Caco-2 (cell line): ENCODE measurements around the gene PGLYRP3. TPM values are rescaled to one million over a fixed set of nuclear protein-coding genes. Genes with fewer than 3 reads are reported as not detected.

Experiments
- BruUV-seq: library from RNA; stranded (reverse); fragments of 400-500 nt; replicated peaks from 2 replicates; lab custom pipeline; 2021; lab: Mats Ljungman, UMichigan
- CTCF ChIA-PET: fragments of 300-600 bp; sonication (Branson Sonifier 250); formaldehyde crosslinking; loops from one replicate; lab custom pipeline; 2022; ENCODE audit warnings: antibody characterized with exemption; lab: Charles Lee
- POLR2A ChIA-PET: fragments of 300-600 bp; sonication (Branson Sonifier 250); formaldehyde crosslinking; loops from one replicate; lab custom pipeline; 2022; ENCODE audit warnings: antibody characterized with exemption; lab: Charles Lee
- DNase-seq, 2 experiments: peaks; one replicate each; pipeline versions ENCODE4 v3.0.0 to v3.0.0-alpha.2; 2020 to 2022
- H3K27me3 ChIP-seq: replicated peaks from 2 replicates; pipeline ENCODE4 v1.6.0; 2011; ENCODE audit warnings: low read length; ENCODE audit not compliant: control insufficient read depth, insufficient read depth
- H3K36me3 ChIP-seq: 2 replicates; pipeline ENCODE4 v1.5.1; 2011; ENCODE audit warnings: low read length; ENCODE audit not compliant: control insufficient read depth, insufficient read depth
- H3K4me1 ChIP-seq: fragments of 250-450 bp; sonication (Bioruptor Pico); 2 replicates; pipeline ENCODE4 v1.5.1; 2020; ENCODE audit warnings: mild to moderate bottlenecking
- H3K4me3 ChIP-seq: 2 replicates; pipeline ENCODE4 v1.5.1; 2011; ENCODE audit warnings: low read depth, mild to moderate bottlenecking, control low read depth, low read length
- H3K9me3 ChIP-seq: fragments of 250-450 bp; sonication (Bioruptor Pico); 2 replicates; pipeline ENCODE4 v1.5.1; 2020; ENCODE audit warnings: mild to moderate bottlenecking, moderate library complexity
- H3K27ac Mint-ChIP-seq: one replicate; pipeline ENCODE4 v1.8.0; 2022; ENCODE audit warnings: mixed read lengths; ENCODE audit not compliant: unreplicated experiment
- H3K27me3 Mint-ChIP-seq: one replicate; pipeline ENCODE4 v1.8.0; 2022; ENCODE audit warnings: mixed read lengths; ENCODE audit not compliant: insufficient read depth, unreplicated experiment
- H3K36me3 Mint-ChIP-seq: one replicate; pipeline ENCODE4 v1.8.0; 2022; ENCODE audit warnings: mild to moderate bottlenecking, mixed read lengths; ENCODE audit not compliant: insufficient read depth, unreplicated experiment
- H3K4me1 Mint-ChIP-seq: one replicate; pipeline ENCODE4 v1.8.0; 2022; ENCODE audit warnings: low read depth, mixed read lengths; ENCODE audit not compliant: unreplicated experiment
- H3K4me3 Mint-ChIP-seq: one replicate; pipeline ENCODE4 v1.8.0; 2022; ENCODE audit warnings: mild to moderate bottlenecking, moderate library complexity, mixed read lengths; ENCODE audit not compliant: unreplicated experiment
- H3K9me3 Mint-ChIP-seq: one replicate; pipeline ENCODE4 v1.8.0; 2022; ENCODE audit warnings: mixed read lengths; ENCODE audit not compliant: unreplicated experiment
- intact Hi-C: fragments of 100-400 bp; cut with micrococcal nuclease; formaldehyde crosslinking; loops from one replicate; pipeline ENCODE4 v1.10.0; 2022; ENCODE audit not compliant: unreplicated experiment
- total RNA-seq: library from RNA; stranded (reverse); gene quantifications from 2 replicates; pipeline ENCODE4 v1.2.3, GENCODE V29; 2022
- TF ChIP-seq, protein P1 (sequence below), 2 experiments: fragments of 200-600 bp in 1 of 2; IDR thresholded peaks; 1 replicate in 1 of 2; 2 replicates in 1 of 2; pipeline versions ENCODE4 v1.5.1 to v1.8.0; 2011 to 2022; ENCODE audit warnings: antibody characterized with exemption in 1 of 2, control low read depth in 1 of 2, inconsistent platforms in 1 of 2, low read depth in 1 of 2, low read length in 1 of 2, mild to moderate bottlenecking in 1 of 2, moderate library complexity in 1 of 2; ENCODE audit not compliant: insufficient read depth in 1 of 2, severe bottlenecking in 1 of 2, unreplicated experiment in 1 of 2

PGLYRP3 gene
- total RNA-seq, 1 experiment from 2014 or later: not detected

DNA sequence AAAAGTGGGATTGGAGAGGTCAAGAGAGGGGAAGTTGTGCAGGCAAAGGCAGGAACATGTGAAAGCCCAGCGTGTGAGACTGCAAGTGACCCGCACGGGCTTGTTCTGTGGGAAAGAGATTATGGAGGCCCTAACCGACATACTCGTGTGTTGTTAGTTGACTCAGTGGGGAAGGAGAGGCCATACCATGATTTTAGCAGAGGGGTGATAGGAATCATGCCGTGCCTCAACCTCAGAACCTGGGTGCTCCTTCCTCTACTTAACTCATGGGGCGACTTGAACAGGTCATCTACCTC, 19.3 kb downstream of the PGLYRP3 start:
- H3K4me1 ChIP-seq: 0 out of 2 replicates have a peak, but pooled peaks cover 9% of the 10 kb centered on the region
- no peaks in the 10 kb centered on the region for H3K9me3 ChIP-seq
- H3K27ac Mint-ChIP-seq: no peak overlapping the region
- no peaks in the 10 kb centered on the region for H3K27me3 ChIP-seq
- no peaks in the 10 kb centered on the region for H3K36me3 Mint-ChIP-seq
- CTCF ChIA-PET: no interaction called here
- intact Hi-C loops: no loop called here
- no TSS peak for BruUV-seq
- H3K4me3 Mint-ChIP-seq: no peak overlapping the region
- no peaks in the 10 kb centered on the region for H3K4me1 Mint-ChIP-seq
- peaks cover 13% of the 10 kb centered on the region for H3K27me3 Mint-ChIP-seq
- H3K9me3 Mint-ChIP-seq: no peaks in the 10 kb centered on the region
- POLR2A ChIA-PET: no interaction called here
- DNase-seq: no peak
- no peak overlapping the region for H3K4me3 ChIP-seq
- H3K36me3 ChIP-seq: no peaks in the 10 kb centered on the region
- TF ChIP-seq, protein P1, sequence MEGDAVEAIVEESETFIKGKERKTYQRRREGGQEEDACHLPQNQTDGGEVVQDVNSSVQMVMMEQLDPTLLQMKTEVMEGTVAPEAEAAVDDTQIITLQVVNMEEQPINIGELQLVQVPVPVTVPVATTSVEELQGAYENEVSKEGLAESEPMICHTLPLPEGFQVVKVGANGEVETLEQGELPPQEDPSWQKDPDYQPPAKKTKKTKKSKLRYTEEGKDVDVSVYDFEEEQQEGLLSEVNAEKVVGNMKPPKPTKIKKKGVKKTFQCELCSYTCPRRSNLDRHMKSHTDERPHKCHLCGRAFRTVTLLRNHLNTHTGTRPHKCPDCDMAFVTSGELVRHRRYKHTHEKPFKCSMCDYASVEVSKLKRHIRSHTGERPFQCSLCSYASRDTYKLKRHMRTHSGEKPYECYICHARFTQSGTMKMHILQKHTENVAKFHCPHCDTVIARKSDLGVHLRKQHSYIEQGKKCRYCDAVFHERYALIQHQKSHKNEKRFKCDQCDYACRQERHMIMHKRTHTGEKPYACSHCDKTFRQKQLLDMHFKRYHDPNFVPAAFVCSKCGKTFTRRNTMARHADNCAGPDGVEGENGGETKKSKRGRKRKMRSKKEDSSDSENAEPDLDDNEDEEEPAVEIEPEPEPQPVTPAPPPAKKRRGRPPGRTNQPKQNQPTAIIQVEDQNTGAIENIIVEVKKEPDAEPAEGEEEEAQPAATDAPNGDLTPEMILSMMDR (IDR thresholded peaks at IDR 0.05; ENCODE audit: insufficient read depth in 1 of 2, low read depth in 1 of 2, low read length in 1 of 2, severe bottlenecking in 1 of 2, unreplicated experiment in 1 of 2): no peak

DNA sequence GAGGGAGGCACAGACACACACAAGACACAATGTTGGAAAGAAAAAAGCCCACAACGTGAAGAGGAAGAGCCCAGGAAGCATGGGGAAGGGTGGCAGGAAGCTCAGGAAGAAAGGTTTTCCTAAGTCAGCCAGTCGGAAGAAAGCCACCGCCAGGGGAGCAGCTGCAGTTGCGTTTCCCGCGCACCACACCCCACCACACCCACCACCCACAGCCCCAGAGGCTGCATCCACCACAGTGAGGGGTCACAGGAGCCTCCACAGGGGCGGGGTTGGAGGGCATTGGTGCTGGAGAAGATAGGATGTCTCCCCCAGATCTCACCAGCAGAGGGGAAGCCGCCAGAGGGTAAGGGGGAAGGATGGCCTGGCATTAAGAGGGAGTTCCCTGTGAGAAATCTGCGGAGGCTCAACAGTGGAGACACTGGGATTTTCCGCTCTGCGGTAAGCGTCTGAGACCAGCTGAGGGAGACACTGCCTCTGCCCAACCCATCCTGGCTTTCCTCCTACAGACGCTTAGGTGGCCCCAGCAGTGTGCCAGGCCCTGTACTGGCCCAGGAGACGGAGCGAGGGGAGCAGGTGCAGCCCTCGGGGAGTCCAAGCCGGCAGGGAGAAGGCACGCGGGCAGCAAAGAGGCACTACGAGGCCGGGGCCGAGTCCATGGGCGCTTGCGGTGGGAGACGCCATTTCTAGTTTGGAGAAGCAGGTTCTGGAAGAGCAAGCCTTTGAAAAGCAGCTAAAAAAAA, 19.8 kb downstream of the PGLYRP3 start:
- peak overlapping the region; percentile 18 for H3K4me3 Mint-ChIP-seq
- H3K4me3 ChIP-seq: no peak overlapping the region

DNA sequence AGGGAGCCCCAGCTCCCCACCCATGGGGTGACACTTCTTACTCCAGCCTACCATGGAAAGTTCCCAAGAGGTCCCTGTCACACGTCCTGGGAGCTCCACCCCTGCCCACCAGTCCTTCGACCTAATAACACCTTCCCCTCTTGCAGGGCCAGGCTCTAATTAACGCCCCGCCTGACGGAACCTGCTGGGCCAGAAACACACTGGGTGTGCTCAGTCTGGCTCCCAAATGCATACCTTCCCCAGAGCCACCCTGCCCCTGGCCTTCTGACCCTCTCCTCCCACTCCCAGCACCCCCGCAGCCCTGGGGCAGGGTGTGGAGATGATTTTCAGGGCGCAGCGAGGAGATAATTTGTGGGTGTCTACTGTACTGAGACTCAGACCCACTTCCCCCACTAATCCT, 20.6 kb downstream of the PGLYRP3 start:
- no TSS peak for BruUV-seq
- peak overlapping the region; percentile 8 for H3K27ac Mint-ChIP-seq
- H3K9me3 ChIP-seq: no peaks in the 10 kb centered on the region
- H3K9me3 Mint-ChIP-seq: no peaks in the 10 kb centered on the region
- no peaks in the 10 kb centered on the region for H3K36me3 ChIP-seq
- peaks cover 8% of the 10 kb centered on the region for H3K27me3 Mint-ChIP-seq
- CTCF ChIA-PET: no interaction called here
- TF ChIP-seq, protein P1 (IDR thresholded peaks at IDR 0.05; ENCODE audit: insufficient read depth in 1 of 2, low read depth in 1 of 2, low read length in 1 of 2, severe bottlenecking in 1 of 2, unreplicated experiment in 1 of 2): no peak
- 0 out of 2 replicates have a peak, but pooled peaks cover 9% of the 10 kb centered on the region for H3K4me1 ChIP-seq
- POLR2A ChIA-PET: no interaction called here
- no peaks in the 10 kb centered on the region for H3K4me1 Mint-ChIP-seq
- no peaks in the 10 kb centered on the region; the same call in 1 of the 2 replicates for H3K27me3 ChIP-seq
- no peak overlapping the region for H3K4me3 ChIP-seq
- no peak for DNase-seq
- peak overlapping the region; percentile 18 for H3K4me3 Mint-ChIP-seq
- intact Hi-C loops: no loop called here
- H3K36me3 Mint-ChIP-seq: no peaks in the 10 kb centered on the region

More for the DNA sequence above, 19.8 kb downstream of the PGLYRP3 start:
- no peaks in the 10 kb centered on the region for H3K27me3 ChIP-seq
- Mint-ChIP-seq H3K27ac (peak overlapping the region; percentile 8), H3K27me3 (peaks cover 13% of the 10 kb centered on the region), H3K4me1 (no peaks in the 10 kb centered on the region), H3K9me3 (no peaks in the 10 kb centered on the region), H3K36me3 (no peaks in the 10 kb centered on the region)
- H3K36me3 ChIP-seq: no peaks in the 10 kb centered on the region
- no peak for DNase-seq
- intact Hi-C loops: no loop called here
- no TSS peak for BruUV-seq
- ChIA-PET CTCF (no interaction called here), POLR2A (no interaction called here)
- H3K9me3 ChIP-seq: no peaks in the 10 kb centered on the region
- TF ChIP-seq, protein P1 (IDR thresholded peaks at IDR 0.05; ENCODE audit: insufficient read depth in 1 of 2, low read depth in 1 of 2, low read length in 1 of 2, severe bottlenecking in 1 of 2, unreplicated experiment in 1 of 2): no peak
- 0 out of 2 replicates have a peak, but pooled peaks cover 9% of the 10 kb centered on the region for H3K4me1 ChIP-seq
